GM19452 (cell line): ENCODE results near the gene PLEKHA1.

Source experiments
- ATAC-seq: cut with Tn5 transposase; IDR thresholded peaks from one replicate; pipeline ENCODE4 v1.9.1; 2021; ENCODE audit not compliant: unreplicated experiment

The PLEKHA1 gene

GRCh38 chr10:122459561-122460273 lies 85.2 kb downstream of the PLEKHA1 start:
- no peak for ATAC-seq

- no peak for ATAC-seq
These were observed 86.4 kb downstream of the PLEKHA1 start for GRCh38 chr10:122460891-122461293.

GRCh38 chr10:122461367-122461728 lies 86.8 kb downstream of the PLEKHA1 start, which contains the start of gene HTRA1:
HTRA1 (plus strand) TSS chr10:122461553; CDS start chr10:122461653, 100 bp downstream.
- no peak for ATAC-seq

- ATAC-seq = no peak
These were observed 87.4 kb downstream of the PLEKHA1 start for GRCh38 chr10:122461729-122462532.

GRCh38 chr10:122462533-122463465 lies 88.3 kb downstream of the PLEKHA1 start:
- no peak for ATAC-seq

GRCh38 chr10:122463466-122464249 lies 89.2 kb downstream of the PLEKHA1 start:
- no peak for ATAC-seq

- ATAC-seq = no peak
These were observed 89.7 kb downstream of the PLEKHA1 start for GRCh38 chr10:122464250-122464510.

GRCh38 chr10:122464586-122464985 lies 90.1 kb downstream of the PLEKHA1 start:
- ATAC-seq = no peak

- ATAC-seq = no peak
These were observed 91.0 kb downstream of the PLEKHA1 start for GRCh38 chr10:122465401-122466040.

GRCh38 chr10:122466951-122467381 lies 92.5 kb downstream of the PLEKHA1 start:
- no peak for ATAC-seq

- ATAC-seq = no peak
These were observed 93.2 kb downstream of the PLEKHA1 start for GRCh38 chr10:122467701-122468100.

- no peak for ATAC-seq
These were observed 93.9 kb downstream of the PLEKHA1 start for GRCh38 chr10:122468307-122468925.

GRCh38 chr10:122468926-122469781 lies 94.6 kb downstream of the PLEKHA1 start:
- ATAC-seq = no peak

- no peak for ATAC-seq
These were observed 95.3 kb downstream of the PLEKHA1 start for GRCh38 chr10:122469848-122470247.

GRCh38 chr10:122471531-122472177 lies 97.1 kb downstream of the PLEKHA1 start:
- ATAC-seq = no peak

GRCh38 chr10:122473116-122473515 lies 98.6 kb downstream of the PLEKHA1 start:
- ATAC-seq = no peak

- no peak for ATAC-seq
These were observed 99.8 kb downstream of the PLEKHA1 start for GRCh38 chr10:122474131-122474818.

- no peak for ATAC-seq
These were observed 100.6 kb downstream of the PLEKHA1 start for GRCh38 chr10:122475100-122475499.
